Subcutaneous adipose tissue (tissue), 4 donors: Measurements from ENCODE around the gene FBXL20. TPM values are rescaled to one million over a fixed set of nuclear protein-coding genes. Genes with fewer than 3 reads are reported as not detected.

ENCODE experiments used
- CTCF ChIP-seq: fragments of 450-650 bp; IDR thresholded peaks from one replicate; pipeline ENCODE4 v1.5.1; 2016; ENCODE audit warnings: low read depth, mild to moderate bottlenecking, control low read depth, antibody characterized with exemption, moderate library complexity
- total RNA-seq, 4 donors: library from RNA; depleted of rRNA; stranded (reverse); fragments of >200 nt; gene quantifications; one replicate each; pipeline ENCODE4 v1.1.0, GENCODE V29; 2016

FBXL20 gene
- total RNA-seq, 4 donors from 2014 or later: 20.2 to 29.8 (median 25.6) TPM

- no peak for TF ChIP-seq CTCF
Observed at GRCh38 chr17:39410279-39410678, 8.9 kb upstream of the FBXL20 start.

GRCh38 chr17:39408360-39408759 lies 6.9 kb upstream of the FBXL20 start:
- no peak for TF ChIP-seq CTCF

GRCh38 chr17:39406951-39407350 lies 5.5 kb upstream of the FBXL20 start:
- TF ChIP-seq CTCF: no peak

- TF ChIP-seq CTCF: no peak
Observed at GRCh38 chr17:39405436-39405835, 4.0 kb upstream of the FBXL20 start.

GRCh38 chr17:39404542-39405378 lies 3.3 kb upstream of the FBXL20 start:
- TF ChIP-seq CTCF: no peak

- TF ChIP-seq CTCF: no peak
Observed at GRCh38 chr17:39402890-39403605, 1.6 kb upstream of the FBXL20 start.

- TF ChIP-seq CTCF: no peak
Observed at GRCh38 chr17:39402244-39402889, 941 bp upstream of the FBXL20 start.
